Medulla oblongata (tissue), 1 donor: ENCODE data around the gene CES2.
A peak's percentile ranks its signal among the peaks of the same experiment; 100 is the strongest.
"Not testable (repeated sequence)": the region's sequence is repeated elsewhere in the genome, so short reads cannot be mapped to it uniquely, and the experiment has no call there.

Experiments
- DNase-seq: peaks from one replicate; pipeline ENCODE4 v3.0.0-alpha.2; 2015; ENCODE audit errors: extremely low spot score

The CES2 gene

GRCh38 chr16:66934839-66935313 lies 440 bp upstream of the CES2 start:
- peak; percentile 27 for DNase-seq

GRCh38 chr16:66936462-66936861 lies 1.1 kb downstream of the CES2 start:
- DNase-seq, result no peak

DNA sequence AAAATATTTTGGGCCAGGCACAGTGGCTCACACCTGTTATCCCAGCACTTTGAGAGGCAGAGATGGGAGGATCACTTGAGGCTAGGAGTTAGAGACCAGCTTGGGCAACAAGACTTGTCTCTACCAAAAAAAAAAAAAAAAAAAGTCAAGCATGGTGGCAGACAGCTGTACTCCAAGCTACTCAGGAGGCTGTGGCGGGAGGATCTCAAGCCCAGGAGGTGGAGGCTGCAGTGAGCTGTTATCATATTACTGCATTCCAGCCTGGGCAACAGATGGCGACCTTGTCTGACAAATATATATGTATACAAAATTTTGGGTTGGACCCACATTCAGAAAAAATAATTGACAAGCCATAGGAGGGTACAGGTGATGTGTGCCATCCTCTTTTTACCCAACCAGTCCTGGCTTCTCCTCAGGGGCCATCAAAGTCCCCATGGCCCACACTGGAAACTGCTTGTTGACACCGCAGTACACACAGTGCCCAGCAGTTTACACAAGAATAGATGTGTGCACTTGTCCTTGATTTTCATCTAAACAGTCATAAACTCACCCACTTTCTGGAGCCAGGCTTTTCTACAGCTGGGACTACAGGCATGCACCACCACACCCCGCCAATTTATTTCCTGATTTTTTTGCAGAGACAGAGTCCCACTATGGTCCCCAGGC lies 1.7 kb downstream of the CES2 start:
- DNase-seq, result no peak

- DNase-seq, result no peak
These were observed 2.5 kb downstream of the CES2 start for GRCh38 chr16:66937725-66938337.

- no peak for DNase-seq
These were observed 4.0 kb downstream of the CES2 start for GRCh38 chr16:66939366-66939765.

GRCh38 chr16:66940236-66940635 lies 4.9 kb downstream of the CES2 start:
- no peak for DNase-seq

DNA sequence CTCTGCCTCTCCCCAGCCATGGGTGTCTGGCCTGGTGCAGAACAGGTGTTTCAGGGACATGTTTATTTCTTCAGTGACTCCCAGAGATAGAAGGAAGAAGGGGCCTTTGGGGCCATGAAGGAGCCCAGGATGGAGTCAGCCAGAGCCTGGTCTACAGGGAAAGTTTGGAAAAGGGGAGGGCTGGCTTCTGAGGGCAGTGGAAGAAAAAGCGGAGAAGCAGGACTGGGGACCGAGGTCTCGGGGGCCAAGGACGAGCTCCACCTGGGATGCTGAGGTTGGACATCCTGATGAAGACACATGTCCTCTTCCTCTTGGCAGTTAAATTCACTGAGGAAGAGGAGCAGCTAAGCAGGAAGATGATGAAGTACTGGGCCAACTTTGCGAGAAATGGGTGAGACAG lies 7.7 kb downstream of the CES2 start:
- DNase-seq, result no peak

- DNase-seq, result no peak
These were observed 8.2 kb downstream of the CES2 start for GRCh38 chr16:66943426-66944053.

DNA sequence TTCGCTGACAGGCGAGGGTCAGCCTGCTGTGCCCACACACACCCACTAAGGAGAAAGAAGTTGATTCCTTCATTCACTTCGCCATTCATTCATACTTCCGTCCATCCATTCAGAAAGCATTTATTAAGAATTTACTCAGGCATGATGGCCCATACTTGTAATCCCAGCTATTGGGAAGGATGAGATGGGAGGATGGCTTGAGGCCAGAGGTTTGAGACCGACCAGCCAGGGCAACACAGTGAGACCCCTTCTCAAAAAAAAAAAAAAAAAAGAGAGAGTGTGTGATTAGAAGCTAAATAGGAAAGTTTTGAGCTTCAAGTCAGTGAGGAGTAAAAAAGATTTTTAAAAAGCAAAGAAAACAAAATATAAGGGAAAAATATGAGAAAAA lies 8.7 kb downstream of the CES2 start:
- DNase-seq, result no peak

DNA sequence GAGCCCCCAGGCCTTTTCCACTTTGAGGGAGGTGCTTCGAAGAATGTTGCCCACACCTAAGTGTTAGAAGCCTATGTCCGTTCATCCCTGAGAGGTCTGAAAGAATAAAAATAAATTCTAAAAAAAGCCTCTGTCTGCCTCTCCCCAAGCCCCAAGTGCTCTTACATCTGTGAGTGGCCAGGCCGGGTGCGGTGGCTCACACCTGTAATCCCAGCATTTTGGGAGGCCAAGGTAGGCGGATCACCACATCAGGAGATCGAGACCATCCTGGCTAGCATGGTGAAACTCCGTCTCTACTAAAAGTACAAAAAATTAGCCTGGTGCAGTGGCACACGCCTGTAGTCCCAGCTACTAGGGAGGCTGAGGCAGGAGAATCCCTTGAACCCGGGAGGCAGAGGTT lies 9.7 kb downstream of the CES2 start:
- not testable (repeated sequence) for DNase-seq

GRCh38 chr16:66945939-66946338 lies 10.6 kb downstream of the CES2 start:
- DNase-seq, result no peak

DNA sequence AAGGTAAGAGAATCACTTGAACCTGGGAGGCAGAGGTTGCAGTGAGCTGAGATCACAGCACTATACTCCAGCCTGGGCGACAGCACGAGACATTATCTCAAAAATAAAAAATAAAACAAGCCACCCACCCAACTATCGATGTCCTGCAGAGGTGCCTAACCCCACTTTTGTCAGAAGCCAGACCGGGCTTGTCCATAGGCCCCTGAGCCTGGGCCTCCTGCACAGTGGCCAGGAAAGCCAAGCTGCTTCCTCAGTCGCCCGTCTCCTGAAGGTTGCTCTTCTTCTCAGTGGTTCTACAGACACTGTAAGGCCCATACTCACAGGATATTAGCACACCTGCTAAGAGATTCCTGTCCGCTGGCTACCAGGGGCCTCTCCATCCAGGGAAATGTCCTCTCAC lies 11.2 kb downstream of the CES2 start:
- DNase-seq, result no peak

DNA sequence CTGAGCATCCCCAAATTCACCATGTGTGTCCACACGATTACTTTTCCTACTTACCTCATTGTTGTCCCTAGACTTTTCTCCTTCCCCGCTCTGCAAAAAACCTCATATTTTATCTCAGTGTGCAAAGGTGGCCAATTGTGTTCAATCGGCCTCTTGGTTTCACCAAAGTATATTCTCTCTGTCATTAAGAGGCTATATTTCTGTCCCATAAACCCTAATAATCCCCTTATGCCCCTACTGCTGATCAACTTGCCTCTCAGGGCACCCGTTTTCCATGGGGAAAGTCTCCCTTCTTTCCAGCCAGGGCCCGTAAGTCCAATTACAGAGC lies 11.6 kb downstream of the CES2 start:
- no peak for DNase-seq

GRCh38 chr16:66947302-66948065 lies 12.2 kb downstream of the CES2 start:
- peak; percentile 95 for DNase-seq

- DNase-seq, result peak; percentile 18
These were observed 13.0 kb downstream of the CES2 start for GRCh38 chr16:66948134-66948836.

DNA sequence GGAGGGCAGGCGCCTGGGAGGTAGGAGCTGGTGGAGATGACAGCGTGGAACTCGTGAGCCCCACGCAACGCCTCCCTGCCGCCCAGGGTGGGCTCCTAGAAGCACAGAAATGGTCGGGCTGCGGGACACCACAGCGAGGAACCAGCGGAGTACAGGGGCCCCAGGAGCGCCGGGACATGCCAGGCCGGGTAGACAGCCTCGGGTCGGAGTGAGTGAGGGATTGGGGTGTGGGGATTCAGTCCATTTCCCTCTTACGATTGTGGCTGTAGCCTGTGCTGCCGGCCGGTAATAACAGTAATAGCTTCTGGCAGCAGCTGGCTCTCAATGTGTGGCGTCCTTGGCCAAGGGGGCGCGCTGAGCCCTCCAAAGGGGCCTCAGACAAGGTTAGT lies 13.5 kb downstream of the CES2 start:
- no peak for DNase-seq

- no peak for DNase-seq
These were observed 14.2 kb downstream of the CES2 start for GRCh38 chr16:66949472-66949871.

DNA sequence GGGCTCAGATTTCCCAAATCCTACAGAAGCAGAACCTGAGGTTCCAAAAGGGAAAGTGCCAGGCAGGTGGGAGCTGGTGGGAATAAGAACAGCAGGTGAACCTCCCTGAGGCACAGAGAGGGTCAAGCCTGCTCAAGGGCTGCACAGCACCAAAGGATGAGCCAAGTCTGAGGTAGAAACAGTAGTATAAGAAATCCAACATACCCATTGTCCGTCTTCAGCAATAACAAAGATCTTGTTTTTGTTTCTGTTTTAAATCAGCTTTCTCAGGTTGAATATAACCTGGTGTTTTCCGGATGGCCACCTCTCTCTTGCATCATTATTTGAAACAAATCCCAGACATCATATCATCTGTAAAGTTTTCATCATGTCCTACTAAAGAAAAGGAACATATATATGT lies 15.1 kb downstream of the CES2 start:
- DNase-seq, result no peak

GRCh38 chr16:66950971-66951790 lies 15.9 kb downstream of the CES2 start:
- no peak for DNase-seq

GRCh38 chr16:66952430-66953110 lies 17.3 kb downstream of the CES2 start:
- no peak for DNase-seq
